Measurements from ENCODE around the gene HMGCS2.

HMGCS2 gene

DNA sequence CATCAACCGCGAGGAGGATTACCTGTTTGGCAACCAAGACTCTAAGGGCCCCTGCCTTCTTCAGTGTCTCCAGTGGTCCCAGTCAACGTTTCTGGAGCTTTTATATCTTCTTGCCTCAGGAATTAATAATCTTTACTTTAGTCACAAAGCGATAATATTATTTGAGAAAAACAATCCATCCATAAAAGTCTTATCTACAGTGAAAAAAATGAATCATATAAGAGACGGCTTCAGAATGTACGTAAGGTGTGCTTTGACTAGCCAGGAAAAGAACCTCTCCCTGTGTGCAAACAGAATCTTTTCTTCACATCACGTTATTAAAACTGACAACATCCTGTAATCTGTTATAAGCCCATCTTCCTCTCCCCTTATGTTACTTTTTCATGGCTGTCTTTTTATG, 42.7 kb upstream of the HMGCS2 start, which contains the start of gene REG4:
Gene REG4, minus strand, starts transcription at position 74 of the 400 bp plus-strand sequence. CDS start 2,691 bp downstream, outside the sequence.
- H3K4me3 ChIP-seq (ENCODE audit: low read depth, low read length), result no peak within 1 kb of the TSS
- no peak for TF ChIP-seq CTCF (IDR thresholded peaks at IDR 0.05; ENCODE audit: borderline replicate concordance, insufficient read depth, low read depth, low read length)

DNA sequence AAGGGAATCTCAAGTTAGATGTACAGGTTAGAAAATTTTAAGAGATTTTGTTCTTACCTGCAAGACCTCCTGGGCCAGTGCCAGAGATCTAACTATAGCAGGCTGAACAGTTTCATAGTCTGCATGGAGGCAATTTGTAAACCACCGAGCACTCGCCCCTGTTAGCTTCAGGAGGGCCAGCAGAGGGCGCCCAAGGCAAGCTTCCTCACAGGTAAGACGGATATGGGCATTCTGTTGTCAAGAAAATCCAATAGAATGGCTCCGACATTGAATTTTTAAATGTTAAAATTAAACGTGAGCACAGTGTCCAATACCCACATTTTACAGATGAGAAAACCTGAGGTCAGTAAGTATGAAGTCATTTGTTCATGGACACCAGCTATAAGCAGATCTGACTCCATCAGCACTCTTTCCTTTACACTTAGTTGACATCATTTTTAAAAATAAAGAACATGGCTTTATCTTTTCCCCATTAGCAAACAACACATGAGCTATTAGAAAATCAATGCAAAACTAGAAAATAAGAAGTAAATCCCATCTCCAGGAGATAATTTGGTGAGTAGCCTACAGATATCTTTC, 40.4 kb upstream of the HMGCS2 start:
- peak; percentile 93 for TF ChIP-seq CTCF (IDR thresholded peaks at IDR 0.05; ENCODE audit: borderline replicate concordance, insufficient read depth, low read depth, low read length)
- no peak overlapping the region for H3K4me3 ChIP-seq (ENCODE audit: low read depth, low read length)

- H3K4me3 ChIP-seq (ENCODE audit: low read depth, low read length), result no peak overlapping the region
Measured at GRCh38 chr1:119808491-119808890, 39.8 kb upstream of the HMGCS2 start.

GRCh38 chr1:119806489-119806888, 37.8 kb upstream of the HMGCS2 start:
- H3K4me3 ChIP-seq (ENCODE audit: low read depth, low read length), result no peak overlapping the region
- TF ChIP-seq CTCF (IDR thresholded peaks at IDR 0.05; ENCODE audit: borderline replicate concordance, insufficient read depth, low read depth, low read length), result no peak

More at GRCh38 chr1:119808491-119808890, 39.8 kb upstream of the HMGCS2 start:
- TF ChIP-seq CTCF (IDR thresholded peaks at IDR 0.05; ENCODE audit: borderline replicate concordance, insufficient read depth, low read depth, low read length), result no peak

GRCh38 chr1:119805746-119806145, 37.0 kb upstream of the HMGCS2 start:
- no peak for TF ChIP-seq CTCF (IDR thresholded peaks at IDR 0.05; ENCODE audit: borderline replicate concordance, insufficient read depth, low read depth, low read length)
- no peak overlapping the region for H3K4me3 ChIP-seq (ENCODE audit: low read depth, low read length)

DNA sequence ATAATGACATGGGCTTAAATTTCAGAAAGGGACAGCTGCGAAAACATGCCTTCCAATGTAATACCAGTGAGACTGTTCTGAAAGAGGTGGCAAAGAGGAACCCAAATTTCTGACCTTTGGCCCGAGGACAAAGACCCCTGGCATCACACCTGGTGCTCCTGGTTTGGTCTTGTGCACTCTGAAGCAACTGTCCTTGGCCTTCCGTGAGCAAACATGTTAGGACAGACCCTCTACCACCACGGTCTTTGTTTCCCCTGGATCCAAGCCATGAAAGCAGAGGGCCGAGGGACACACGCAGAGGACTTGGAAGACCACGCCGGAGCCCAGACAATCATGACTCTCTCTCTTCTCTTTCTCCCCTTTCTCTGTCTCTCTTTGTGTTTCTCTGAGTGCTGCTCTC, 36.5 kb upstream of the HMGCS2 start:
- no peak for TF ChIP-seq CTCF (IDR thresholded peaks at IDR 0.05; ENCODE audit: borderline replicate concordance, insufficient read depth, low read depth, low read length)
- H3K4me3 ChIP-seq (ENCODE audit: low read depth, low read length), result no peak overlapping the region

DNA sequence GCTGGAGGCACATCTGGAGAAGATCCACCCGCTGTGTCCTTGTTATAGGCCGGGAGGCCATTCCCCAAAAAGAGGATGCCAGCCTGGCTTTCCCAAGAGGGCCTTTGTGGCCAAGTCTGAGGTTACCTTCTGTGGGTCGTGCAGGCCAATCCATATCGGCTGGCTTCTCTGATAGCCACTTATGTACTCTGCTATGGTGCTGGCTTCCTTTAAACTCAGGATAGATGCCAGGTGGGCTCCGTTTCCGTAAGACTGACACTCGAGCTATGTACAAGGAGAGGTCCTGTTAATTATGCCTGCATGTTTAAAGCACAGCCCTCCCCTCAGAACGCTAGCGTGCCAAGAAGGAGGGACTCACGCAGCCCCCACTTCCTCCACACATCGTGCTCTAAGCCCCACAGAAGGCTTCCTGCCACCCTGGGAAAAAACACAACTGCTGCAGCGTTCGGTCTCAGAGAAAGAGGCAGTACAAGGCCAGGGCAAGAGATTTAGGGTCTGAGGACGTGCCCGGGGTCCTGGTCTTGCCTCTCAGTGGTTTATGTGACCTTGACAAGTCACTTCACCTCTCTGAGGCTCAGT, 31.0 kb upstream of the HMGCS2 start:
- no peak for TF ChIP-seq CTCF (IDR thresholded peaks at IDR 0.05; ENCODE audit: borderline replicate concordance, insufficient read depth, low read depth, low read length)
- H3K4me3 ChIP-seq (ENCODE audit: low read depth, low read length), result no peak overlapping the region

Data from GM12875 (cell line).